ENCODE data around the gene PRR22.
"Not testable (repeated sequence)": the region's sequence is repeated elsewhere in the genome, so short reads cannot be mapped to it uniquely, and the experiment has no call there.

Gene PRR22

GRCh38 chr19:5785423-5785822 is 877 bp upstream of the PRR22 start:
- Histone ChIP-seq H3K36me3 (replicated peaks; ENCODE audit: insufficient read depth, low read length) (no peaks in the 10 kb centered on the region), H3K9me3 (replicated peaks; ENCODE audit: insufficient read depth, low read length) (no peaks in the 10 kb centered on the region), H3K9me2 (replicated peaks; ENCODE audit: insufficient read depth, low read length) (no peaks in the 10 kb centered on the region), H3K4me2 (ENCODE audit: low read depth, low read length) (no peak overlapping the region), H2AFZ (ENCODE audit: low read length) (no peak overlapping the region), H3K27ac (ENCODE audit: low read length) (no peak overlapping the region), H3K79me2 (ENCODE audit: low read length) (peaks cover 16% of the 10 kb centered on the region), H4K20me1 (ENCODE audit: insufficient read depth, low read length) (no peaks in the 10 kb centered on the region), H3K27me3 (replicated peaks; ENCODE audit: insufficient read depth, low read length) (peaks cover 61% of the 10 kb centered on the region), H3K4me3 (ENCODE audit: low read length) (no peak overlapping the region), H3K9ac (ENCODE audit: low read length) (no peak overlapping the region), H3K4me1 (ENCODE audit: low read length) (no peaks in the 10 kb centered on the region; the same call in 1 of the 2 replicates), H3F3A (ENCODE audit: insufficient read depth, low read length) (no peaks in the 10 kb centered on the region)
- no peak for DNase-seq
- TF ChIP-seq CTCF (IDR thresholded peaks at IDR 0.05; ENCODE audit: low read length) (no peak), EZH2 (optimal IDR thresholded peaks at IDR 0.05; ENCODE audit: low read depth, low read length) (no peak), EZH2phosphoT487 (IDR thresholded peaks at IDR 0.05; ENCODE audit: low read length) (no peak)

GRCh38 chr19:5782945-5783919 is 1.3 kb downstream of the PRR22 start:
- Histone ChIP-seq H4K20me1 (ENCODE audit: insufficient read depth, low read length) (no peaks in the 10 kb centered on the region), H3K79me2 (ENCODE audit: low read length) (no peaks in the 10 kb centered on the region)
- TF ChIP-seq EZH2phosphoT487 (IDR thresholded peaks at IDR 0.05; ENCODE audit: low read length): no peak
- no peak for TF ChIP-seq CTCF (IDR thresholded peaks at IDR 0.05; ENCODE audit: low read length)
- TF ChIP-seq EZH2 (optimal IDR thresholded peaks at IDR 0.05; ENCODE audit: low read depth, low read length): no peak

GRCh38 chr19:5782322-5782721 is 2.2 kb downstream of the PRR22 start:
- Histone ChIP-seq H3K4me1 (ENCODE audit: low read length) (no peaks in the 10 kb centered on the region), H4K20me1 (ENCODE audit: insufficient read depth, low read length) (no peaks in the 10 kb centered on the region), H3K4me2 (ENCODE audit: low read depth, low read length) (no peak overlapping the region), H3K9ac (ENCODE audit: low read length) (no peak overlapping the region), H3F3A (ENCODE audit: insufficient read depth, low read length) (no peaks in the 10 kb centered on the region), H3K79me2 (ENCODE audit: low read length) (no peaks in the 10 kb centered on the region), H3K27ac (ENCODE audit: low read length) (no peak overlapping the region), H3K4me3 (ENCODE audit: low read length) (no peak overlapping the region), H3K9me3 (replicated peaks; ENCODE audit: insufficient read depth, low read length) (no peaks in the 10 kb centered on the region), H2AFZ (ENCODE audit: low read length) (no peak overlapping the region), H3K9me2 (replicated peaks; ENCODE audit: insufficient read depth, low read length) (no peaks in the 10 kb centered on the region), H3K27me3 (replicated peaks; ENCODE audit: insufficient read depth, low read length) (peaks cover 78% of the 10 kb centered on the region), H3K36me3 (replicated peaks; ENCODE audit: insufficient read depth, low read length) (no peaks in the 10 kb centered on the region)
- TF ChIP-seq EZH2phosphoT487 (IDR thresholded peaks at IDR 0.05; ENCODE audit: low read length) (no peak), EZH2 (optimal IDR thresholded peaks at IDR 0.05; ENCODE audit: low read depth, low read length) (no peak), CTCF (IDR thresholded peaks at IDR 0.05; ENCODE audit: low read length) (no peak)
- DNase-seq: no peak

More at GRCh38 chr19:5782945-5783919, 1.3 kb downstream of the PRR22 start:
- H3K4me3 ChIP-seq (ENCODE audit: low read length): no peak overlapping the region
- H3K36me3 ChIP-seq (replicated peaks; ENCODE audit: insufficient read depth, low read length): no peaks in the 10 kb centered on the region
- no peaks in the 10 kb centered on the region for H3K9me3 ChIP-seq (replicated peaks; ENCODE audit: insufficient read depth, low read length)
- no peak overlapping the region for H3K27ac ChIP-seq (ENCODE audit: low read length)
- DNase-seq: no peak
- no peak overlapping the region for H2AFZ ChIP-seq (ENCODE audit: low read length)
- no peak overlapping the region for H3K9ac ChIP-seq (ENCODE audit: low read length)
- peaks cover 78% of the 10 kb centered on the region for H3K27me3 ChIP-seq (replicated peaks; ENCODE audit: insufficient read depth, low read length)
- H3K4me1 ChIP-seq (ENCODE audit: low read length): no peaks in the 10 kb centered on the region
- no peak overlapping the region for H3K4me2 ChIP-seq (ENCODE audit: low read depth, low read length)
- H3K9me2 ChIP-seq (replicated peaks; ENCODE audit: insufficient read depth, low read length): no peaks in the 10 kb centered on the region
- H3F3A ChIP-seq (ENCODE audit: insufficient read depth, low read length): no peaks in the 10 kb centered on the region

- not testable (repeated sequence) for H3K36me3 ChIP-seq (replicated peaks; ENCODE audit: insufficient read depth, low read length); H3K9me3 ChIP-seq (replicated peaks; ENCODE audit: insufficient read depth, low read length); H4K20me1 ChIP-seq (ENCODE audit: insufficient read depth, low read length); H3K27ac ChIP-seq (ENCODE audit: low read length); H3K9ac ChIP-seq (ENCODE audit: low read length); H2AFZ ChIP-seq (ENCODE audit: low read length); H3K79me2 ChIP-seq (ENCODE audit: low read length); DNase-seq; H3K4me1 ChIP-seq (ENCODE audit: low read length); H3K9me2 ChIP-seq (replicated peaks; ENCODE audit: insufficient read depth, low read length); H3K4me2 ChIP-seq (ENCODE audit: low read depth, low read length); H3F3A ChIP-seq (ENCODE audit: insufficient read depth, low read length); H3K4me3 ChIP-seq (ENCODE audit: low read length)
- peaks cover 86% of the 10 kb centered on the region for H3K27me3 ChIP-seq (replicated peaks; ENCODE audit: insufficient read depth, low read length)
Observed at GRCh38 chr19:5780916-5781315, 3.6 kb downstream of the PRR22 start.
